HepG2 (cell line): ENCODE measurements around the gene DSTN. TPM values are rescaled to one million over a fixed set of nuclear protein-coding genes. Genes with fewer than 3 reads are reported as not detected.

ENCODE experiments used
- ATAC-seq: fragments of 200-7000 bp; cut with Tn5 transposase; 3 replicates; pipeline ENCODE4 v1.9.1; 2020; ENCODE audit warnings: mild to moderate bottlenecking, moderate library complexity
- BruUV-seq: library from RNA; stranded (reverse); fragments of 400-500 nt; replicated peaks from 2 replicates; lab custom pipeline; 2021; lab: Mats Ljungman, UMichigan
- CTCF ChIA-PET: fragments of 300-600 bp; formaldehyde crosslinking; extraction: SDS; loops from one replicate; lab custom pipeline; 2021; ENCODE audit warnings: low total read pairs, inconsistent platforms, low intra/inter-chr PET ratio; lab: Yijun Ruan, JAX
- POLR2A ChIA-PET: fragments of 350-600 bp; sonication (Branson Sonifier 250); formaldehyde crosslinking; loops from one replicate; lab custom pipeline; 2020; ENCODE audit warnings: antibody characterized with exemption, inconsistent platforms; lab: Yijun Ruan, JAX
- DNase-seq: peaks from one replicate; pipeline ENCODE4 v3.0.0-alpha.2; 2015; ENCODE audit warnings: low spot score
- FAIRE-seq: peaks from 3 replicates; lab custom pipeline; 2011; peaks lifted over from hg19 to GRCh38; lab: Jason Lieb, UNC
- H2AFZ ChIP-seq: one replicate; pipeline ENCODE4 v1.6.1; 2011; ENCODE audit warnings: low read length, inconsistent platforms
- H3K27ac ChIP-seq: fragments of 300-600 bp; 3 replicates; pipeline ENCODE4 v1.8.0; 2011; ENCODE audit warnings: mixed run types, mild to moderate bottlenecking, mixed read lengths, low read length, inconsistent platforms; ENCODE audit not compliant: insufficient read depth; ENCODE audit errors: extremely low read length
- H3K27me3 ChIP-seq, 2 experiments: fragments of 200-600 bp in 1 of 2; 2 replicates in 1 of 2; 3 replicates in 1 of 2; pipeline versions ENCODE4 v1.6.0 to v1.8.0; 2011; ENCODE audit warnings: low read length in 2 of 2, mild to moderate bottlenecking in 2 of 2, moderate library complexity in 2 of 2, inconsistent platforms in 1 of 2; ENCODE audit not compliant: insufficient read depth in 2 of 2, control insufficient read depth in 1 of 2
- H3K36me3 ChIP-seq, 2 experiments: fragments of 200-600 bp in 1 of 2; replicated peaks in 1 of 2; 2 replicates in 1 of 2; 3 replicates in 1 of 2; pipeline versions ENCODE4 v1.5.1 to v1.8.0; 2011; ENCODE audit warnings: low read length in 2 of 2, inconsistent platforms in 1 of 2; ENCODE audit not compliant: insufficient read depth in 2 of 2, control insufficient read depth in 1 of 2
- H3K4me1 ChIP-seq: 2 replicates; pipeline ENCODE4 v1.5.1; 2012; ENCODE audit warnings: low read length, inconsistent platforms; ENCODE audit not compliant: insufficient read depth
- H3K4me2 ChIP-seq: 2 replicates; pipeline ENCODE4 v1.6.0; 2011; ENCODE audit warnings: low read depth, low read length, inconsistent platforms
- H3K4me3 ChIP-seq, 3 experiments: fragments of 200-600 bp in 1 of 3; sonication (generic), shearing (Covaris generic) in 1 of 3; replicated peaks in 1 of 3; 2 replicates each; pipeline ENCODE4 v1.5.1; 2011 to 2016; ENCODE audit warnings: low read length in 3 of 3, inconsistent platforms in 2 of 3, low read depth in 2 of 3, mild to moderate bottlenecking in 2 of 3, control low read depth in 1 of 3, mixed read lengths in 1 of 3; ENCODE audit not compliant: insufficient read depth in 1 of 3
- H3K79me2 ChIP-seq: one replicate; pipeline ENCODE4 v1.6.1; 2011; ENCODE audit warnings: low read length, inconsistent platforms; ENCODE audit not compliant: insufficient read depth
- H3K9ac ChIP-seq: 2 replicates; pipeline ENCODE4 v1.6.0; 2011; ENCODE audit warnings: mild to moderate bottlenecking, low read depth, low read length, inconsistent platforms; ENCODE audit not compliant: insufficient read depth
- H3K9me3 ChIP-seq: 2 replicates; pipeline ENCODE4 v1.5.1; 2012; ENCODE audit warnings: mild to moderate bottlenecking, low read length
- H4K20me1 ChIP-seq: 2 replicates; pipeline ENCODE4 v1.6.0; 2011; ENCODE audit warnings: inconsistent platforms, mild to moderate bottlenecking, low read length, moderate library complexity; ENCODE audit not compliant: insufficient read depth
- AGO2 ChIP-seq: fragments of 200-400 bp; formaldehyde crosslinking; optimal IDR thresholded peaks from 2 replicates; pipeline ENCODE3; 2017; ENCODE audit warnings: mild to moderate bottlenecking, low read depth, low read length, moderate library complexity
- ELK4 ChIP-seq: sonication (generic); formaldehyde crosslinking; IDR thresholded peaks from 2 replicates; pipeline ENCODE4 v1.9.0; 2021; ENCODE audit warnings: missing genetic modification reagents, borderline replicate concordance
- GABPA ChIP-seq, 2 experiments: IDR thresholded peaks; 2 replicates each; pipeline ENCODE4 v1.6.1; 2011 to 2016; ENCODE audit warnings: low read depth in 2 of 2, low read length in 1 of 2, missing biosample characterization in 1 of 2, missing genetic modification characterization in 1 of 2
- NONO ChIP-seq, 2 experiments: fragments of 450-650 bp in 1 of 2; sonication (generic) in 1 of 2; formaldehyde crosslinking in 1 of 2; IDR thresholded peaks in 1 of 2; conservative IDR thresholded peaks in 1 of 2; 2 replicates each; pipeline versions ENCODE4 v1.6.1 to v1.8.0; 2017 to 2022; ENCODE audit warnings: mild to moderate bottlenecking in 1 of 2, missing genetic modification reagents in 1 of 2, moderate library complexity in 1 of 2
- NRL ChIP-seq: sonication (generic); formaldehyde crosslinking; IDR thresholded peaks from 2 replicates; pipeline ENCODE4 v1.5.0; 2020; ENCODE audit warnings: missing genetic modification reagents, mild to moderate bottlenecking, moderate library complexity, borderline replicate concordance
- POLR2A ChIP-seq, 2 experiments: IDR thresholded peaks; 2 replicates each; pipeline ENCODE4 v1.6.1; 2011; ENCODE audit warnings: low read depth in 2 of 2, low read length in 2 of 2, mild to moderate bottlenecking in 1 of 2, moderate library complexity in 1 of 2; ENCODE audit not compliant: insufficient read depth in 1 of 2
- POLR2G ChIP-seq: fragments of 200-400 bp; formaldehyde crosslinking; IDR thresholded peaks from 2 replicates; pipeline ENCODE4 v1.6.1; 2018; ENCODE audit warnings: mild to moderate bottlenecking, low read depth, low read length, moderate library complexity
- RBM22 ChIP-seq: fragments of 200-400 bp; formaldehyde crosslinking; optimal IDR thresholded peaks from 2 replicates; pipeline ENCODE3; 2017; ENCODE audit warnings: mild to moderate bottlenecking, low read length, moderate library complexity
- RNF219 ChIP-seq: sonication (generic); formaldehyde crosslinking; IDR thresholded peaks from 2 replicates; pipeline ENCODE4 v1.5.0; 2020; ENCODE audit warnings: mild to moderate bottlenecking, missing genetic modification reagents
- SSRP1 ChIP-seq: IDR thresholded peaks from 2 replicates; pipeline ENCODE4 v1.6.1; 2016; ENCODE audit warnings: control low read depth
- ZNF34 ChIP-seq: sonication (generic); formaldehyde crosslinking; IDR thresholded peaks from 2 replicates; pipeline ENCODE4 v1.4.0; 2020; ENCODE audit warnings: mild to moderate bottlenecking, missing genetic modification reagents, borderline replicate concordance
- ZNF605 ChIP-seq: sonication (generic); formaldehyde crosslinking; IDR thresholded peaks from 2 replicates; pipeline ENCODE4 v1.8.0; 2022; ENCODE audit warnings: mild to moderate bottlenecking, missing genetic modification reagents
- WGBS: methylation state at CpG from one replicate; pipeline ENCODE4 v1.1.6; 2017; ENCODE audit warnings: low lambda C conversion rate; 5-methylcytosine and 5-hydroxymethylcytosine counted together
- in situ Hi-C: cut with HindIII; loops from 2 replicates; pipeline ENCODE4 v1.10.0; 2017; ENCODE audit warnings: low pct_unique_long_range_greater_than_20kb; ENCODE audit not compliant: extremely low pct_ligation_motif_present
- intact Hi-C: fragments of 100-400 bp; cut with micrococcal nuclease; formaldehyde crosslinking; loops from one replicate; pipeline ENCODE4 v1.10.0; 2022; ENCODE audit not compliant: unreplicated experiment
- polyA plus RNA-seq, 8 experiments: library from polyadenylated mRNA; depleted of rRNA in 3 of 8; stranded (reverse) in 7 of 8; unstranded in 1 of 8; fragments of >200 nt; fragmentation: Illumina TruSeq in 4 of 8; extraction: Trizol in 4 of 8; gene quantifications; 2 replicates each; pipeline versions ENCODE4 v1.2.1 to v1.2.3, GENCODE V29; 2011 to 2016; ENCODE audit warnings: low read depth in 4 of 8, missing spikeins in 1 of 8, mixed read lengths in 1 of 8; ENCODE audit not compliant: insufficient read depth in 1 of 8
- total RNA-seq, 5 experiments: library from RNA; depleted of rRNA; stranded (reverse); fragments of >200 nt; fragmentation: Illumina TruSeq; extraction: Trizol; gene quantifications; 2 replicates each; pipeline ENCODE4 v1.2.3, GENCODE V29; 2016; ENCODE audit warnings: low read depth in 1 of 5

The DSTN gene
- total and polyA plus RNA-seq, 2 of the 13 experiments (the other 11 are each of a cell fraction or from before 2014, with no cell fraction given), result 27.6 to 106 TPM

- TF ChIP-seq ELK4, result no peak
- TF ChIP-seq POLR2G, result peak; percentile 36; the same call in 1 of the 2 replicates
- no peak for TF ChIP-seq RNF219 (CRISPR knock-in tag)
- TF ChIP-seq, all 625 proteins: peak for 7
Observed at GRCh38 chr20:17640146-17640874, 70.4 kb downstream of the DSTN start (continued).

- H3K79me2 ChIP-seq, result peaks cover 51% of the 10 kb centered on the region
- ATAC-seq (no peak), FAIRE-seq (no peak), DNase-seq (no peak)
- BruUV-seq, result no TSS peak
- H3K27me3 ChIP-seq, result no peaks in the 10 kb centered on the region
- 0 out of 2 replicates have a peak, but pooled peaks have one; percentile 6 for TF ChIP-seq GABPA (IDR thresholded peaks at IDR 0.05; ENCODE audit: low read depth, low read length)
- no peak for TF ChIP-seq GABPA (CRISPR knock-in tag; IDR thresholded peaks at IDR 0.05; ENCODE audit: low read depth)
- peak; percentile 87 for TF ChIP-seq AGO2
- no peak for TF ChIP-seq NONO (IDR thresholded peaks at IDR 0.05)
- 0 out of 2 replicates have a peak, but pooled peaks have one; percentile 11 for TF ChIP-seq NONO (CRISPR knock-in tag; conservative IDR thresholded peaks at IDR 0.05)
- TF ChIP-seq POLR2A (IDR thresholded peaks at IDR 0.05; ENCODE audit: insufficient read depth in 1 of 2, low read depth in 2 of 2, low read length in 2 of 2), result 0 out of 4 replicates have a peak, but pooled peaks of 1 of the 2 experiments have one; percentile 13
- 0 out of 2 replicates have a peak, but pooled peaks have one; percentile 25 for TF ChIP-seq ZNF605 (CRISPR knock-in tag)
- no peak for TF ChIP-seq ZNF34 (CRISPR knock-in tag)
- TF ChIP-seq NRL, result no peak
- TF ChIP-seq RBM22, result peak; percentile 2
- TF ChIP-seq SSRP1 (CRISPR knock-in tag), result 0 out of 2 replicates have a peak, but pooled peaks have one; percentile 18
- peaks cover 80% of the 10 kb centered on the region for H4K20me1 ChIP-seq
- intact Hi-C loops, result no loop called here
- ChIA-PET CTCF (no interaction called here), POLR2A (no interaction called here)
- no peak overlapping the region for H3K4me2 ChIP-seq
- no peak overlapping the region for H3K27ac ChIP-seq
- no peak overlapping the region for H3K4me3 ChIP-seq
- no peak overlapping the region for H3K9ac ChIP-seq
- H3K9me3 ChIP-seq, result no peaks in the 10 kb centered on the region
- in situ Hi-C loops, result no loop called here
- WGBS, result 95% methylated on average over 13 of the region's 14 CpGs
- peaks cover 72 to 95% of the 10 kb centered on the region in 2 experiments for H3K36me3 ChIP-seq
- no peak overlapping the region for H2AFZ ChIP-seq
- peaks cover 4% of the 10 kb centered on the region for H3K4me1 ChIP-seq
Observed at GRCh38 chr20:17640875-17641378, 71.1 kb downstream of the DSTN start.
